Esophagus squamous epithelium (tissue), 5 donors: ENCODE results near the gene HNRNPD. TPM values are rescaled to one million over a fixed set of nuclear protein-coding genes. Genes with fewer than 3 reads are reported as not detected.
"Not testable (repeated sequence)": the region's sequence is repeated elsewhere in the genome, so short reads cannot be mapped to it uniquely, and the experiment has no call there.

Source experiments
- DNase-seq: peaks from one replicate; lab custom pipeline; 2025; lab: John Stamatoyannopoulos, UW
- H3K27ac ChIP-seq, 4 donors: fragments of 200-600 bp; sonication (generic); one replicate each; pipeline ENCODE4 v1.5.1; 2016 to 2019; ENCODE audit warnings: mild to moderate bottlenecking in 1 of 4
- H3K27me3 ChIP-seq, 4 donors: fragments of 200-600 bp; sonication (generic); 1 replicate in 3 of 4; 2 replicates in 1 of 4; pipeline versions ENCODE4 v1.5.1 to v1.6.0; 2017 to 2021; ENCODE audit warnings: antibody characterized with exemption in 1 of 4
- H3K36me3 ChIP-seq, 3 donors: fragments of 200-600 bp; sonication (generic); one replicate each; pipeline ENCODE4 v1.5.1; 2016 to 2019
- H3K4me1 ChIP-seq, 3 donors: fragments of 200-600 bp; sonication (generic); one replicate each; pipeline ENCODE4 v1.5.1; 2017 to 2019
- H3K4me3 ChIP-seq, 4 donors: fragments of 200-600 bp; sonication (generic); 1 replicate in 3 of 4; 2 replicates in 1 of 4; pipeline ENCODE4 v1.5.1; 2016 to 2019; ENCODE audit warnings: mild to moderate bottlenecking in 2 of 4, moderate library complexity in 1 of 4
- H3K9me3 ChIP-seq, 3 donors: fragments of 200-600 bp; sonication (generic); one replicate each; pipeline ENCODE4 v1.5.1; 2016 to 2019
- CTCF ChIP-seq, 6 experiments: fragments of 450-650 bp in 4 of 6; fragments of 200-600 bp in 2 of 6; sonication (generic) in 2 of 6; IDR thresholded peaks; one replicate each; pipeline ENCODE4 v1.5.1; 2016 to 2019; ENCODE audit warnings: antibody characterized with exemption in 6 of 6, mild to moderate bottlenecking in 4 of 6, moderate library complexity in 4 of 6
- POLR2A ChIP-seq, 4 donors: fragments of 450-650 bp; IDR thresholded peaks; one replicate each; pipeline ENCODE4 v1.6.1; 2017; ENCODE audit warnings: antibody characterized with exemption in 4 of 4, mild to moderate bottlenecking in 4 of 4, moderate library complexity in 3 of 4
- WGBS, 2 donors: methylation state at CpG; one replicate each; pipeline ENCODE4 v1.1.5; 2018; 5-methylcytosine and 5-hydroxymethylcytosine counted together
- intact Hi-C: fragments of 100-400 bp; cut with DNase I; formaldehyde crosslinking; loops from one replicate; pipeline ENCODE4 v1.15.0; 2022
- total RNA-seq, 4 donors: library from RNA; depleted of rRNA; stranded (reverse); fragments of >200 nt; gene quantifications; one replicate each; pipeline ENCODE4 v1.1.0, GENCODE V29; 2016
- donor health status: DM: yes; HTN: yes; CAD: no.

HNRNPD gene
- total RNA-seq, 4 donors from 2014 or later = 49.9 to 105 (median 71.0) TPM

- H3K4me3 ChIP-seq = no peak overlapping the region
- no peak for DNase-seq
- H3K4me1 ChIP-seq = peaks cover 24 to 98% (median 74%) of the 10 kb centered on the region in 3 donors
- H3K36me3 ChIP-seq = peaks cover 0 to 42% (median 3%) of the 10 kb centered on the region in 3 donors
- no peaks in the 10 kb centered on the region for H3K27me3 ChIP-seq
- WGBS, 2 donors = 41 to 45% methylated on average over 4 to 5 of the region's 5 CpGs
- H3K9me3 ChIP-seq = no peaks in the 10 kb centered on the region
- no peak overlapping the region for H3K27ac ChIP-seq
- TF ChIP-seq CTCF (IDR thresholded peaks at IDR 0.05) (no peak), POLR2A (IDR thresholded peaks at IDR 0.05) (no peak)
- intact Hi-C loops = no loop called here
These were observed 6.2 kb downstream of the HNRNPD start for GRCh38 chr4:82367438-82368097.

- intact Hi-C loops, H3K9me3 ChIP-seq, H3K27ac ChIP-seq, DNase-seq, H3K4me3 ChIP-seq, H3K27me3 ChIP-seq: not testable (repeated sequence)
- peaks cover 0 to 42% (median 3%) of the 10 kb centered on the region in 3 donors for H3K36me3 ChIP-seq
- WGBS, 2 donors = 78 to 92% methylated on average over 7 to 11 of the region's 11 CpGs
- H3K4me1 ChIP-seq = peaks cover 26 to 100% (median 84%) of the 10 kb centered on the region in 3 donors
These were observed 7.4 kb downstream of the HNRNPD start for GRCh38 chr4:82366431-82366830.

- TF ChIP-seq POLR2A (IDR thresholded peaks at IDR 0.05) = no peak
- no peak for TF ChIP-seq CTCF (IDR thresholded peaks at IDR 0.05)
- Histone ChIP-seq H3K4me3 (no peak overlapping the region), H3K9me3 (no peaks in the 10 kb centered on the region), H3K27me3 (no peaks in the 10 kb centered on the region), H3K4me1 (peaks cover 12 to 100% (median 72%) of the 10 kb centered on the region in 3 donors), H3K27ac (no peak overlapping the region), H3K36me3 (peaks cover 0 to 35% (median 3%) of the 10 kb centered on the region in 3 donors)
- intact Hi-C loops = no loop called here
- 62 to 66% methylated on average over 4 of the region's 4 CpGs for WGBS, 2 donors
- no peak for DNase-seq
These were observed 9.8 kb downstream of the HNRNPD start for GRCh38 chr4:82363896-82364487.

GRCh38 chr4:82362565-82362964, 11.2 kb downstream of the HNRNPD start:
- H3K9me3 ChIP-seq = no peaks in the 10 kb centered on the region
- H3K36me3 ChIP-seq = peaks cover 0 to 35% (median 3%) of the 10 kb centered on the region in 3 donors
- peaks cover 12 to 99% (median 58%) of the 10 kb centered on the region in 3 donors for H3K4me1 ChIP-seq
- TF ChIP-seq POLR2A (IDR thresholded peaks at IDR 0.05) (no peak), CTCF (IDR thresholded peaks at IDR 0.05) (no peak)
- H3K27me3 ChIP-seq = no peaks in the 10 kb centered on the region
- no peak overlapping the region for H3K27ac ChIP-seq
- intact Hi-C loops = no loop called here
- H3K4me3 ChIP-seq = no peak overlapping the region
- WGBS, 2 donors = 59 to 70% methylated on average over 9 of the region's 9 CpGs
- DNase-seq = no peak

GRCh38 chr4:82360298-82361177, 13.3 kb downstream of the HNRNPD start:
- Histone ChIP-seq H3K9me3 (no peaks in the 10 kb centered on the region), H3K27me3 (no peaks in the 10 kb centered on the region), H3K27ac (peak overlapping the region in 2 of 4 donors; percentile 19 to 42), H3K36me3 (peaks cover 0 to 40% (median 17%) of the 10 kb centered on the region in 3 donors), H3K4me3 (no peak overlapping the region), H3K4me1 (peaks cover 12 to 83% (median 40%) of the 10 kb centered on the region in 3 donors)
- TF ChIP-seq POLR2A (IDR thresholded peaks at IDR 0.05) (no peak), CTCF (IDR thresholded peaks at IDR 0.05) (peak; percentile 34 to 65 (median 56))
- no peak for DNase-seq
- intact Hi-C loops = no loop called here
- WGBS, 2 donors = 81 to 84% methylated on average over 4 of the region's 4 CpGs
